WTC11 (cell line): ENCODE data around the gene BRD1. TPM values are rescaled to one million over a fixed set of nuclear protein-coding genes. Genes with fewer than 3 reads are reported as not detected.
A peak's percentile ranks its signal among the peaks of the same experiment; 100 is the strongest.

Experiments
- ATAC-seq: fragments of 200-7000 bp; cut with Tn5 transposase; 2 replicates; pipeline ENCODE4 v1.10.0; 2021; ENCODE audit warnings: mild to moderate bottlenecking, moderate library complexity
- CTCF ChIA-PET: fragments of 300-600 bp; sonication (Branson Sonifier 250); formaldehyde crosslinking; loops from one replicate; lab custom pipeline; 2021; ENCODE audit warnings: antibody characterized with exemption; lab: Charles Lee
- POLR2A ChIA-PET: fragments of 350-600 bp; sonication (Branson Sonifier 250); formaldehyde crosslinking; loops from one replicate; lab custom pipeline; 2021; ENCODE audit warnings: antibody characterized with exemption; lab: Charles Lee
- DNase-seq: peaks from one replicate; pipeline ENCODE4 v3.0.0; 2021; ENCODE audit warnings: low spot score
- H3K27ac Mint-ChIP-seq: 2 replicates; pipeline ENCODE4 v1.8.0; 2021; ENCODE audit warnings: mixed read lengths
- H3K27me3 Mint-ChIP-seq: 2 replicates; pipeline ENCODE4 v1.8.0; 2021; ENCODE audit warnings: low read depth, mild to moderate bottlenecking, moderate library complexity, mixed read lengths
- H3K36me3 Mint-ChIP-seq: 2 replicates; pipeline ENCODE4 v1.8.0; 2021; ENCODE audit warnings: mixed read lengths
- H3K4me1 Mint-ChIP-seq: 2 replicates; pipeline ENCODE4 v1.8.0; 2022; ENCODE audit warnings: mixed read lengths
- H3K4me3 Mint-ChIP-seq: 2 replicates; pipeline ENCODE4 v1.8.0; 2021; ENCODE audit warnings: mild to moderate bottlenecking, moderate library complexity, mixed read lengths
- H3K9me3 Mint-ChIP-seq: 2 replicates; pipeline ENCODE4 v1.8.0; 2021; ENCODE audit warnings: mixed read lengths
- ATF1 ChIP-seq: sonication (generic); formaldehyde crosslinking; IDR thresholded peaks from 2 replicates; pipeline ENCODE4 v1.8.1; 2023; ENCODE audit warnings: mild to moderate bottlenecking, moderate library complexity, missing genetic modification reagents
- CREB1 ChIP-seq: sonication (generic); formaldehyde crosslinking; IDR thresholded peaks from 2 replicates; pipeline ENCODE4 v1.8.0; 2023; ENCODE audit warnings: mild to moderate bottlenecking, missing genetic modification reagents
- ELF4 ChIP-seq: sonication (generic); formaldehyde crosslinking; IDR thresholded peaks from 2 replicates; pipeline ENCODE4 v1.8.1; 2022; ENCODE audit warnings: low read depth, mild to moderate bottlenecking, moderate library complexity, missing genetic modification reagents
- ESRRA ChIP-seq: sonication (generic); formaldehyde crosslinking; IDR thresholded peaks from 2 replicates; pipeline ENCODE4 v1.8.1; 2022; ENCODE audit warnings: mild to moderate bottlenecking, missing genetic modification reagents, borderline replicate concordance
- ETV6 ChIP-seq: sonication (generic); formaldehyde crosslinking; IDR thresholded peaks from 2 replicates; pipeline ENCODE4 v1.8.1; 2022; ENCODE audit warnings: mild to moderate bottlenecking, missing genetic modification reagents
- FOXK1 ChIP-seq: sonication (generic); formaldehyde crosslinking; IDR thresholded peaks from 2 replicates; pipeline ENCODE4 v1.8.0; 2022; ENCODE audit warnings: mild to moderate bottlenecking, moderate library complexity, missing genetic modification reagents
- FOXP4 ChIP-seq: sonication (generic); formaldehyde crosslinking; IDR thresholded peaks from 2 replicates; pipeline ENCODE4 v1.8.0; 2022; ENCODE audit warnings: mild to moderate bottlenecking, missing genetic modification reagents
- IRF2 ChIP-seq: sonication (generic); formaldehyde crosslinking; IDR thresholded peaks from 2 replicates; pipeline ENCODE4 v1.8.0; 2022; ENCODE audit warnings: low read depth, missing genetic modification reagents, borderline replicate concordance
- KAT7 ChIP-seq: sonication (generic); formaldehyde crosslinking; IDR thresholded peaks from 2 replicates; pipeline ENCODE4 v1.8.1; 2023; ENCODE audit warnings: missing genetic modification reagents, mild to moderate bottlenecking, borderline replicate concordance
- MLX ChIP-seq: sonication (generic); formaldehyde crosslinking; IDR thresholded peaks from 2 replicates; pipeline ENCODE4 v1.8.1; 2023; ENCODE audit warnings: mild to moderate bottlenecking, missing genetic modification reagents, moderate library complexity
- NFATC4 ChIP-seq: fragments of 250-450 bp; sonication (Bioruptor Pico); IDR thresholded peaks from 2 replicates; pipeline ENCODE4 v1.9.0; 2021; ENCODE audit warnings: mild to moderate bottlenecking
- OVOL2 ChIP-seq: fragments of 250-450 bp; sonication (Bioruptor Pico); IDR thresholded peaks from 2 replicates; pipeline ENCODE4 v1.9.0; 2021; ENCODE audit warnings: mild to moderate bottlenecking, borderline replicate concordance
- PREB ChIP-seq: sonication (generic); formaldehyde crosslinking; IDR thresholded peaks from 2 replicates; pipeline ENCODE4 v1.8.1; 2022; ENCODE audit warnings: mild to moderate bottlenecking, missing genetic modification reagents, moderate library complexity, borderline replicate concordance
- RELA ChIP-seq: sonication (generic); formaldehyde crosslinking; IDR thresholded peaks from 2 replicates; pipeline ENCODE4 v1.8.1; 2022; ENCODE audit warnings: missing genetic modification reagents, mild to moderate bottlenecking, borderline replicate concordance
- SMAD3 ChIP-seq: sonication (generic); formaldehyde crosslinking; IDR thresholded peaks from 2 replicates; pipeline ENCODE4 v1.8.0; 2022; ENCODE audit warnings: missing genetic modification reagents, mild to moderate bottlenecking, borderline replicate concordance
- SOX15 ChIP-seq: fragments of 250-450 bp; sonication (Bioruptor Pico); IDR thresholded peaks from 2 replicates; pipeline ENCODE4 v1.9.0; 2021; ENCODE audit warnings: mild to moderate bottlenecking
- TEAD4 ChIP-seq: sonication (generic); formaldehyde crosslinking; IDR thresholded peaks from 2 replicates; pipeline ENCODE4 v1.8.0; 2022; ENCODE audit warnings: mild to moderate bottlenecking, missing genetic modification reagents
- USF1 ChIP-seq: sonication (generic); formaldehyde crosslinking; IDR thresholded peaks from 2 replicates; pipeline ENCODE4 v1.8.0; 2022; ENCODE audit warnings: mild to moderate bottlenecking, missing genetic modification reagents
- ZNF396 ChIP-seq: fragments of 250-450 bp; sonication (Bioruptor Pico); IDR thresholded peaks from 2 replicates; pipeline ENCODE4 v1.8.0; 2021; ENCODE audit warnings: mild to moderate bottlenecking, moderate library complexity, borderline replicate concordance
- ZNF425 ChIP-seq: fragments of 250-450 bp; sonication (Bioruptor Pico); conservative IDR thresholded peaks from 2 replicates; pipeline ENCODE4 v1.9.0; 2021; ENCODE audit warnings: mild to moderate bottlenecking
- total RNA-seq: library from RNA; stranded (reverse); gene quantifications from 3 replicates; pipeline ENCODE4 v1.2.3, GENCODE V29; 2021
- TF ChIP-seq, protein P1 (sequence below): sonication (generic); formaldehyde crosslinking; IDR thresholded peaks from 2 replicates; pipeline ENCODE4 v1.8.0; 2023; ENCODE audit warnings: missing genetic modification reagents, mild to moderate bottlenecking, borderline replicate concordance
- TF ChIP-seq, protein P2 (sequence below): sonication (generic); formaldehyde crosslinking; IDR thresholded peaks from 2 replicates; pipeline ENCODE4 v1.8.1; 2022; ENCODE audit warnings: low read depth, mild to moderate bottlenecking, moderate library complexity, missing genetic modification reagents, borderline replicate concordance

BRD1 gene
- total RNA-seq, 1 experiment from 2014 or later: 36.6 TPM

- peaks cover 34% of the 10 kb centered on the region for H3K27me3 Mint-ChIP-seq
- H3K4me3 Mint-ChIP-seq: peak overlapping the region; percentile 24; the same call in 1 of the 2 replicates
- no peak overlapping the region for H3K27ac Mint-ChIP-seq
- peaks cover 18% of the 10 kb centered on the region for H3K4me1 Mint-ChIP-seq
- CTCF ChIA-PET: no interaction called here
- ATAC-seq: no peak
- H3K9me3 Mint-ChIP-seq: peaks cover 32% of the 10 kb centered on the region
- POLR2A ChIA-PET: no interaction called here
- H3K36me3 Mint-ChIP-seq: peaks cover 39% of the 10 kb centered on the region
- TF ChIP-seq FOXP4: no peak
- TF ChIP-seq ZNF425 (CRISPR knock-in tag): no peak
- no peak for TF ChIP-seq USF1 (CRISPR knock-in tag)
- TF ChIP-seq ELF4 (CRISPR knock-in tag): no peak
- TF ChIP-seq IRF2 (CRISPR knock-in tag): no peak
- no peak for TF ChIP-seq FOXK1 (CRISPR knock-in tag)
- TF ChIP-seq SMAD3: no peak
- no peak for TF ChIP-seq KAT7 (CRISPR knock-in tag)
- no peak for TF ChIP-seq OVOL2
- no peak for DNase-seq
Observed at GRCh38 chr22:49828599-49828965, 909 bp upstream of the BRD1 start.

DNA sequence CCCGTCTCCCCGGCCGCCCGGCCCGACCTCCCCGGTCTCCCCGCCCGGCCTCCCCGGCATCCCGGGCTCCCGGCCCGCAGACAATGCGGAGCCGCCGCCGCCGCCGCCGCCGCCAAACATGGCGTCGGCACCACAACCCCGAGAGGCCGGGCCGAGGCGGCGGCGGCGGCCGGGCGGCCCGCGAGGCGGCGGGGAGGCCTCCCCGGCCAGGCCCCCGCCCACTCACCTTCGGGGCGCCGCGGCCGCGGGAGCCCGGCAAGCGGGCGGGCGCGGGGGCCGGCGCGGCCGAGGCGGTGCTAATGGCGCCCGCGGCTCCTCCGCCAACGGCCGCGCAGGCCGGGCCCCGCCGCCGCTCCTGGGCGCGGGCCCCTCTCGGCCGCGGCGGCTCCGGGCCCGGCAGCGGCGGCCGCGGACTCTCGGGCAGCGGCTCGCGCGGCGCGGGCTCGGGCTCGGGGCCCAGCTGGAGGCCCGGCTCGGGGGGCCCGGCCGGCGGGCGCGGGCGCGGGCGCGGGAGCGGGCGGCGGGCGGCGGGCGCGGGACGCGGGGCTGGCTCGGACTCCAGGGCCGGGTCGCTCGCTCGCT, 311 bp downstream of the BRD1 start:
- Mint-ChIP-seq H3K4me3 (no peak overlapping the region), H3K9me3 (peaks cover 28% of the 10 kb centered on the region), H3K27me3 (peaks cover 34% of the 10 kb centered on the region), H3K36me3 (peaks cover 52% of the 10 kb centered on the region), H3K4me1 (peaks cover 19% of the 10 kb centered on the region), H3K27ac (no peak overlapping the region)
- DNase-seq (no peak), ATAC-seq (peak; percentile 23)
- ChIA-PET CTCF (no interaction called here), POLR2A (no interaction called here)
- TF ChIP-seq ESRRA (CRISPR knock-in tag) (no peak), ATF1 (CRISPR knock-in tag) (no peak), ZNF396 (no peak), MLX (CRISPR knock-in tag) (no peak), PREB (CRISPR knock-in tag) (no peak), CREB1 (CRISPR knock-in tag) (no peak), NFATC4 (CRISPR knock-in tag) (no peak), ETV6 (CRISPR knock-in tag) (no peak), TEAD4 (CRISPR knock-in tag) (no peak), RELA (CRISPR knock-in tag) (no peak), SOX15 (CRISPR knock-in tag) (no peak)
- TF ChIP-seq, protein P1, sequence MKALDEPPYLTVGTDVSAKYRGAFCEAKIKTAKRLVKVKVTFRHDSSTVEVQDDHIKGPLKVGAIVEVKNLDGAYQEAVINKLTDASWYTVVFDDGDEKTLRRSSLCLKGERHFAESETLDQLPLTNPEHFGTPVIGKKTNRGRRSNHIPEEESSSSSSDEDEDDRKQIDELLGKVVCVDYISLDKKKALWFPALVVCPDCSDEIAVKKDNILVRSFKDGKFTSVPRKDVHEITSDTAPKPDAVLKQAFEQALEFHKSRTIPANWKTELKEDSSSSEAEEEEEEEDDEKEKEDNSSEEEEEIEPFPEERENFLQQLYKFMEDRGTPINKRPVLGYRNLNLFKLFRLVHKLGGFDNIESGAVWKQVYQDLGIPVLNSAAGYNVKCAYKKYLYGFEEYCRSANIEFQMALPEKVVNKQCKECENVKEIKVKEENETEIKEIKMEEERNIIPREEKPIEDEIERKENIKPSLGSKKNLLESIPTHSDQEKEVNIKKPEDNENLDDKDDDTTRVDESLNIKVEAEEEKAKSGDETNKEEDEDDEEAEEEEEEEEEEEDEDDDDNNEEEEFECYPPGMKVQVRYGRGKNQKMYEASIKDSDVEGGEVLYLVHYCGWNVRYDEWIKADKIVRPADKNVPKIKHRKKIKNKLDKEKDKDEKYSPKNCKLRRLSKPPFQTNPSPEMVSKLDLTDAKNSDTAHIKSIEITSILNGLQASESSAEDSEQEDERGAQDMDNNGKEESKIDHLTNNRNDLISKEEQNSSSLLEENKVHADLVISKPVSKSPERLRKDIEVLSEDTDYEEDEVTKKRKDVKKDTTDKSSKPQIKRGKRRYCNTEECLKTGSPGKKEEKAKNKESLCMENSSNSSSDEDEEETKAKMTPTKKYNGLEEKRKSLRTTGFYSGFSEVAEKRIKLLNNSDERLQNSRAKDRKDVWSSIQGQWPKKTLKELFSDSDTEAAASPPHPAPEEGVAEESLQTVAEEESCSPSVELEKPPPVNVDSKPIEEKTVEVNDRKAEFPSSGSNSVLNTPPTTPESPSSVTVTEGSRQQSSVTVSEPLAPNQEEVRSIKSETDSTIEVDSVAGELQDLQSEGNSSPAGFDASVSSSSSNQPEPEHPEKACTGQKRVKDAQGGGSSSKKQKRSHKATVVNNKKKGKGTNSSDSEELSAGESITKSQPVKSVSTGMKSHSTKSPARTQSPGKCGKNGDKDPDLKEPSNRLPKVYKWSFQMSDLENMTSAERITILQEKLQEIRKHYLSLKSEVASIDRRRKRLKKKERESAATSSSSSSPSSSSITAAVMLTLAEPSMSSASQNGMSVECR: no peak
- TF ChIP-seq, protein P2, sequence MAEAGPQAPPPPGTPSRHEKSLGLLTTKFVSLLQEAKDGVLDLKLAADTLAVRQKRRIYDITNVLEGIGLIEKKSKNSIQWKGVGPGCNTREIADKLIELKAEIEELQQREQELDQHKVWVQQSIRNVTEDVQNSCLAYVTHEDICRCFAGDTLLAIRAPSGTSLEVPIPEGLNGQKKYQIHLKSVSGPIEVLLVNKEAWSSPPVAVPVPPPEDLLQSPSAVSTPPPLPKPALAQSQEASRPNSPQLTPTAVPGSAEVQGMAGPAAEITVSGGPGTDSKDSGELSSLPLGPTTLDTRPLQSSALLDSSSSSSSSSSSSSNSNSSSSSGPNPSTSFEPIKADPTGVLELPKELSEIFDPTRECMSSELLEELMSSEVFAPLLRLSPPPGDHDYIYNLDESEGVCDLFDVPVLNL: no peak
